A204.1 (cell line): ENCODE data around the gene PICALM.
"Not testable (repeated sequence)": the region's sequence is repeated elsewhere in the genome, so short reads cannot be mapped to it uniquely, and the experiment has no call there.

Experiments used
- FAIRE-seq: peaks from 2 replicates; lab custom pipeline; 2012; peaks lifted over from hg19 to GRCh38; lab: Jason Lieb, UNC

The PICALM gene

DNA sequence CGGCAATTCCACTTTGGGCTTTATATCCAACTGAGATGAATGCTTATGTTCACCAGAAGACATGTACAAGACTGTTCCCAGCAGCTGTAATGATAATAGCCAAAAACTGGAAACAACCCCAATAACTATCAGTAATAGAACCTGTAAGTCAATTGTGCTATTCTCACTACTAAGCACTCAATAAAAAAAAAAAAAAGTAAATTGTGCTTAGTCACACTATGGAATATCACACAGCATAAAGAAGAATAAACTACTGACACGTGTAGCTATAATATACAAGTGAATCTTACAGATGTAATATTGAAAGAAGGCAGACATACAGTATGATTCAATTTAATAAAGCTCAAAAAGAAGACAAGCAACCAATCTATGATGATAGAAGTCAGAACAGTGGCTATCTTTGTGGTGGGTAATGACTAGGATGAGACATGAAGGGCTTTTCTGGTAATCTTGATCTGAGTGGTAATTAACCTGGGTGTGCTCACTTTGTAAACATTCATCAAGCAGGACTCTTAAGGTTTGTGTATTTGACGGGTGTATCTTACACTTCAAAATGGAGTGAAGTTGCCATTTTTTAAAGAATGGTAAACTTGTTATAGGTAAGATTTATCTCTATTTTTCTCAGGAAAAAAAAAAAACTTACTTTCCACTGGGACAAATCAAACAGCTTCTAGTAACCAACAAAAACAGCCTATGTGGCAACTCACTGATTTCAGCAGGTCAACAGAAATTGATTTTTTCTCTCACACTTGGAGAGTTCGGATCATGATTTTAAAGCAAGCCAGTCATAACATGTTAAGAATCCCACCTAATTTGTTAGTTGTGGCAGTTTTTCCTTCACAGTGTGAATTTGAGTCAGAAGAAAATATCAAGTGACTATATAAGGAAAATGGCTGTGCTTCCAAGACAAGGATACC is 129.5 kb downstream of the PICALM start:
- FAIRE-seq, result no peak

DNA sequence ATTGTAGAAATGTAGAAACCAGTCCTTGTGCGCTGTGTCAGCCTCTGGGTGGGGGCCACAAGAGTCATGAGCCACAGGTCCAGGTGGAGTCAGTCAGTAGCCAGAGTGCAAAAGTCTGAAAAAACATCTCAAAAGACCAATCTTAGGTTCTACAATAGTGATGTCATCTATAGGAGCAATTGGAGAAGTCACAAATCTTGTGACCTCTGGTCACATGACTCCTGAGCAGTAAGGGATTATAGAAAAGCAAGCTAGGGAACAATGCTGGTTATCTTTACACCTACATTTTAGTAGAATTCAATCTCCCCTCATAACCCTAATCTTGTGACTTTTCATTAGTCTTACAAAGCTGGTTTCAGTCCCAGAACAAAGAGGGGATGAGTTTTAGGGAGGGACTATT is 131.0 kb downstream of the PICALM start:
- no peak for FAIRE-seq

DNA sequence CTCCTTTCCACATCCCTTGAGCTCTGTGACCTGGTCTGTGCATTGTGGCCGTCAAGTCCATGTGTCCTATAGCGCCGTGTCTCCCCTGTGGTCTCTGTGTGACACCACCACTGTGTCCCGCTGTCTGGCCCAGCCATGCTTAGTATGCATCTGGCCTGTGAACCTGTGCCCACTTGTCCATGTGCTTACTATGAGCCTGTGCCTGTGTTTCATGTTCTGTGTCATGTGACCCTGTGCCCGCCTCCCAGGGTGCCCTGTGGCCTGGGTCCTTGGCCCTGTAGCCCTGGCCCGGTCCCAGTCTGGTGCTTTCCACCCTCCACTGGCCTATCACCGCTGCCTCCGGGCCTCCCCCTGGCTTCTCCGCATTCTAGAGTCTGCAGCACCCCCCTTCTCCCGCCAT is 133.1 kb downstream of the PICALM start:
- FAIRE-seq, result no peak

DNA sequence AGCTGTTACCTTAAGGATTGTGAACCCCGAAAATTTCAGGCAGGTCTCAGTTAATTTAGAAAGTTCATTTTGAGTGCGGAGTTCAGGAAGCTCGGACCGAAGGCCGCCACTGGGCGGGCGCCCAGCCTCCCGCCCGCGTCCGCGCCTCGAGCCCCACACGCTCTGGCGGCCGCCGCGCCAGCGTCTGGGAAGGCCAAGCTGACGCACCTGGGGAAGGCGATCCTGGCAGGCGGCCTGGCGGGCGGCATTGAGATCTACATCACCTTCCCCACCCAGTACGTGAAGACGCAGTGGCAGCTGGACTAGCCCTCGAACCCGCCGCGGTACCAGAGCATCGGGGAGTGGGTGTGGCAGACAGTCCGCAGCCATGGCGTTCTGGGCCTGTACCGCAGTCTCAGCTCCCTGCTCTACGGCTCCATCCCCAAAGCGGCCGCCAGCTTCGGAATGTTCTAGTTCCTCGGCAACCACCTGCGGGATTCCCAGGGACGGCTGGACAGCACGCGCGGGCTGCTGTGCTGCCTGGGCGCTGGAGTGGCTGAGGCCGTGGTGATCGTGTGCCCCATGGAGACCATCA is 134.2 kb downstream of the PICALM start:
- FAIRE-seq, result no peak

DNA sequence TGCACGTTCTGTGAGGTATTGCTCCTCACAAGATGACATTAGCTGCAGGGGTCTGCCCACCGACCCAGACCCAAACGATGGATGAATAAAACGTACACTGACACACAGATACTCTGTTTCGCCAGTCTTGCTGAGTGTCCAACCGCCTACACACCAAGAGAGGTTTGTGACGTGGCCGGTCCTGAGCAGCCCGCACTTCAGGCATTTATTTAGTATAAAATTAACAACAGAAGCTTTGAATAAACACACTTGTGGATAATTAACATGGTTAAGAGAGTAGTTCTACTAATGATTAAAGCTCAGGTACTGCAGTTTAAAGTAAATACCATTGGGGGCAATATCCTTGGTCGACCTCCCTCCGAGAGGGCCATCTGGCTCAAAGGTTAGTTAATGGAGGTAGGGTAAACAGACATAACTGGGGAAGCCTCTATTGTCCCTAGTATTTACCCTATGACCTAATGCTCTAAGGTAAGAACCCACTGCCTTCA is 138.0 kb downstream of the PICALM start:
- no peak for FAIRE-seq

DNA sequence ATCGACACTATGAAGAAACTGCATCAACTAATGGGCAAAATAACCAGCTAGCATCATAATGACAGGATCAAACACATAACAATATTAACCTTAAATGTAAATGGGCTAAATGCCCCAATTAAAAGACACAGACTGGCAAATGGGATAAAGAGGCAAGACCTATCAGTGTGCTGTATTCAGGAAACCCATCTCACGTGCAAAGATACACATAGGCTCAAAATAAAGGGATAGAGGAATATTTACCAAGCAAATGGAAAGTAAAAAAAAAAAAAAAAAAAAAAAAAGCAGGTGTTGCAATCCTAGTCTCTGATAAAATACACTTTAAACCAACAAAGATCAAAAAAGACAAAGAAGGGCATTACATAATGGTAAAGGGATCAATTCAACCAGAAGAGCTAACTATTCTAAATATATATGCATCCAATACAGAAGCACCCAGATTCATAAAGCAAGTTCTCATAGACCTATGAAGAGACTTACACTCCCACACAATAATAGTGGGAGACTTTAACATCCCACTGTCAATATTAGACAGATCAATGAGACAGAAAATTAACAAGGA is 142.2 kb downstream of the PICALM start:
- not testable (repeated sequence) for FAIRE-seq

DNA sequence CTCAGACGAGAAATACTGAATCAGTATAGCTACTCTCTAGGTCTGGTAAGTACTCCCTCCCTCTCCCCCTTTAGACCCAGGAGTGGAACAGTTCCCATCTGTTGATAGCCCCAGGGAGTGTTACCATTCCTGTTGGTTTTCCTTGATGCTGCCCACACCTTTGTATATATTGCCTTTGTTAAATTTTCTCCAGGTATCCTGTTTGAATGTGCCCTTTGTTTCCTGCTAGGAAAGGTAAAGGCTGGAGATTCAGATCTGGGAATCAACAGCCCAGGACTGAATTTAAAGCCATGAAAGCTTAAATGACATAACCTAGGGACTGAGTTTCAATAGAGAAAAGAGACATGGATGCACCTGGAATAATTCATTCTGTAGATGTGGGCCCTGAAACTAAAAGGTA is 145.4 kb downstream of the PICALM start:
- FAIRE-seq, result no peak

DNA sequence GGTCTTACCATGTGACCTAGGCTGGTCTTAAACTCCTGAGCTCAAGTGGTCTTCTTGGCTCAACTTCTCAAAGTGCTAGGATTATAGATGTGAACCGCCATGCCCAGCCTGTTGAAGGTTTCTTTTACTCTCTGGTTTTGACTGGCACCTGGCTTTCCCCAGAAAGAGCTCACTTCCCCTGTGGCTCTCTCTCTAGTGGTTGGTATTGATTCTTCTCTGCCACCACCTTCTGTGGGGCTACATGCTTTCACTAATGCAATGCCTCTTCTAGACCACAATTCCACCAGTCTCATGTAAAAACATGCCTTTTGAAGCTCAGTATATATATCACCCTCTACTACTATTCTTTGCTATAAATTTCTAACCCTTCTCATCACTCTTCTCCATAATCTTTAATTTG is 146.5 kb downstream of the PICALM start:
- FAIRE-seq, result no peak

DNA sequence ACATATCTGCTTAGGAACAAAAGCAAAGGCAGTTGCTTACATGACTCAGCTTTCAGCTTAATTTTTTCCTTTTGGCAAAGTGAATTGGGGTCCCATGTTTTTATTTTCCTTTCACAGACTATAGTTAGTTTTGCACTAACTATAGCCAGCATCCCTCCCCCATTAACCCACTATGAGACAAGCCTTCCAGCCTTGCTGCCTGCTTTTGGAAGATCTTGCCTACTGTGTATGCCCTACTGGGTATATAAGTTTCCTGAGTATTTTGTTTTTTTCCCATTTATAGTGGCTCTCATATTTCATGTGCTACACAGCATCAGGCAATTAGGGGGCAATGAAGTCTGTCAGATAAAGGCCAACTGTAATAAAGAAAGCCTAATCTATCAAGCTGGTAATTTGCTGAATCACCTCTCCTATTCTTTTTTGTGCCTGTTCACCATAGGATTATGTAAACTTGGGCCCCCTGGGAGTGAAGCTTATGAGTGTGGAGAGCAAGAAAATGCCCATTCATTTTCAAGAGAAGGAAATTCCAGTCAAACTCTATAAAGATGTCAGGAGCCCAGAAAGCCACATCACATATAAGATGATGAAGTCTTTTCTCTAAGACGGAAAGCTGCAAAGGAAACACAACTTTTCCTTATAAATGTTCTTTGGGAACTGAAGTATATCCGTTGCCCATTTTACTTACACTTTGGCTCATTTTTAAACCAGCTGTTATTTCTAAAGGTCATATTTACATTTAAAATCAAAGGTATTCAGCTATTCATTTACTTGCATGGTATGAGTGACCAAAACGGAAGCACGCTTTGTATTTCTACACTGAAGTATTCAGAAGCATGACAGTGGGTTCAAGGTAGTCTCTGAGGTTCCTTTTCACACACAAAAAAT is 149.7 kb downstream of the PICALM start:
- FAIRE-seq, result no peak

DNA sequence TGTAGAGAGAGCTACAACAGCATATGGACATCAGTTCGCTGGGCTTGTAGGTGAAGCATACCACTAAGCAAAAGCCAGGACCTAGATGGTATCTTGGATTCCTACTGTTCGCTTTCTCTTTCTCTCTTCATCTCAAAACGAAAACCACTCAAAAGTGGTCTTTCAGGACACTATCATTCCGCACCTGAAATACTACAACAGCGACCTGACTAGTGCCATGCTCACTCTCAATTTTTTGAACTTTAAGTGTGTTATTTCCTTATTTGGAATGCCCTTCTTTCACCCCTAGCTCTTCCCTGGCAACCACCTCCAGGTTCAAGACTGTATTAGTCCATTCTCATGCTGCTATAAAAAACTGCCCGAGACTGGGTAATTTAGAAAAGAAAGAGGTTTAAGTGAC is 154.5 kb downstream of the PICALM start:
- FAIRE-seq, result no peak

DNA sequence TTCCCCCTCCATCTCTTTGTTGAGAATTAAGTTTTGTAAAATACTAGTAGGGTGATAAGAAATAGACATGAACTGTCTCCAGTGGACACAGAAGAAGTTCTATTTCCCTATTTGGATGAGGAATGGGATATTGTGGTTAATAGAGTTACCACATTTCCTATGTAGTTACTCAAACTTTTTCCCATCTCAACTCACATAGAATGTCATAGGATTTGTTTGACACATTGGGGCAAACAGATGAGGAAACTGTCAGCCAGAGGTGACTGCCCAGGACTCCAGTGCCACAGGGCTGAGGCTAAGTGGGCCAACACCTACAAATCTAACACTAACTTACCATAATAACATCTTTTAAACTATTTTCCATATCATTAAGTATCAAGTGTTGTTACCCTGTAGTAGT is 155.4 kb downstream of the PICALM start:
- no peak for FAIRE-seq

DNA sequence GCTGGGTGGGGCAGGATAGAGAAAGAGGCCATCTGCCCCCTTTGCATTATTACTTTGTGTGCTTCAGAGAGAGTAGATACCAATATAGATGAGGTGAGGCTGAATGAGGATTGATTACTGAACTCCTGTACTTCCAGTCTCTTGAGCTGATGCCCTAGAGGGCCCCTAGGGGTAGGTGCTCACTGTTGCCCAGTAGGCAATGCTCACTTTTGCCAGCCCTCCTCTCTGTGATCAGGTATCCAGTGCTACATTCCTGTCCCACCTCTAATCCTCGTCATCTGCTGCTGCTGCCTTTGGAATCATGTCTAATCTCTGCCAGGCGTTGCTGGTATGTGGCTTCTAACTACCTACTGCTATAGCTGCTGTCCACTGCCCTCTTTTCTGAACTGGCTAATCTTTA is 156.5 kb downstream of the PICALM start:
- FAIRE-seq, result no peak
